GM21825 (cell line): ENCODE measurements around the gene TMEM130.
"Not testable (repeated sequence)": the region's sequence is repeated elsewhere in the genome, so short reads cannot be mapped to it uniquely, and the experiment has no call there.

Experiments
- ATAC-seq: cut with Tn5 transposase; IDR thresholded peaks from one replicate; pipeline ENCODE4 v1.9.1; 2021; ENCODE audit warnings: mild to moderate bottlenecking, moderate library complexity; ENCODE audit not compliant: unreplicated experiment

The TMEM130 gene

GRCh38 chr7:98877692-98878364 is 8.0 kb upstream of the TMEM130 start:
- ATAC-seq, result no peak

GRCh38 chr7:98877146-98877545 is 7.3 kb upstream of the TMEM130 start:
- ATAC-seq, result no peak

GRCh38 chr7:98875501-98875900 is 5.7 kb upstream of the TMEM130 start:
- no peak for ATAC-seq

- no peak for ATAC-seq
Observed at GRCh38 chr7:98874942-98875341, 5.1 kb upstream of the TMEM130 start.

- ATAC-seq, result not testable (repeated sequence)
Observed at GRCh38 chr7:98873610-98874009, 3.8 kb upstream of the TMEM130 start.

- no peak for ATAC-seq
Observed at GRCh38 chr7:98872328-98872924, 2.6 kb upstream of the TMEM130 start.

- no peak for ATAC-seq
Observed at GRCh38 chr7:98870807-98871491, 1.1 kb upstream of the TMEM130 start.

GRCh38 chr7:98870121-98870651 is 372 bp upstream of the TMEM130 start:
- ATAC-seq, result peak; percentile 92

- ATAC-seq, result no peak
Observed at GRCh38 chr7:98869027-98869596, 702 bp downstream of the TMEM130 start.

- ATAC-seq, result no peak
Observed at GRCh38 chr7:98868450-98868849, 1.4 kb downstream of the TMEM130 start.

GRCh38 chr7:98866765-98867164 is 3.0 kb downstream of the TMEM130 start:
- no peak for ATAC-seq

- no peak for ATAC-seq
Observed at GRCh38 chr7:98866351-98866750, 3.5 kb downstream of the TMEM130 start.

GRCh38 chr7:98864731-98865453 is 4.9 kb downstream of the TMEM130 start:
- no peak for ATAC-seq

- no peak for ATAC-seq
Observed at GRCh38 chr7:98863601-98864000, 6.2 kb downstream of the TMEM130 start.

- no peak for ATAC-seq
Observed at GRCh38 chr7:98862716-98863420, 6.9 kb downstream of the TMEM130 start.

GRCh38 chr7:98862203-98862602 is 7.6 kb downstream of the TMEM130 start:
- no peak for ATAC-seq

- ATAC-seq, result no peak
Observed at GRCh38 chr7:98860071-98860470, 9.7 kb downstream of the TMEM130 start.

GRCh38 chr7:98855610-98856422 is 14.0 kb downstream of the TMEM130 start:
- no peak for ATAC-seq

- ATAC-seq, result no peak
Observed at GRCh38 chr7:98852826-98853225, 17.0 kb downstream of the TMEM130 start.
